GM18907 (cell line): ENCODE measurements around the gene BUB1.
"Not testable (repeated sequence)": the region's sequence is repeated elsewhere in the genome, so short reads cannot be mapped to it uniquely, and the experiment has no call there.

Experiments used
- ATAC-seq: cut with Tn5 transposase; IDR thresholded peaks from one replicate; pipeline ENCODE4 v1.9.1; 2021; ENCODE audit warnings: mild to moderate bottlenecking, moderate library complexity; ENCODE audit not compliant: unreplicated experiment

The BUB1 gene

GRCh38 chr2:110659248-110659647, 18.6 kb downstream of the BUB1 start:
- ATAC-seq = no peak

GRCh38 chr2:110657724-110658305, 20.0 kb downstream of the BUB1 start:
- ATAC-seq = peak; percentile 80

- no peak for ATAC-seq
Measured at GRCh38 chr2:110655701-110656100, 22.2 kb downstream of the BUB1 start.

- no peak for ATAC-seq
Measured at GRCh38 chr2:110653861-110654260, 24.0 kb downstream of the BUB1 start.

GRCh38 chr2:110650346-110650745, 27.5 kb downstream of the BUB1 start:
- ATAC-seq = no peak

GRCh38 chr2:110647777-110648176, 30.1 kb downstream of the BUB1 start:
- ATAC-seq = no peak

- no peak for ATAC-seq
Measured at GRCh38 chr2:110645616-110646015, 32.2 kb downstream of the BUB1 start.

GRCh38 chr2:110644357-110644756, 33.5 kb downstream of the BUB1 start:
- ATAC-seq = no peak

- no peak for ATAC-seq
Measured at GRCh38 chr2:110642360-110642759, 35.5 kb downstream of the BUB1 start.

GRCh38 chr2:110639972-110640371, 37.9 kb downstream of the BUB1 start:
- no peak for ATAC-seq

GRCh38 chr2:110638952-110639695, 38.7 kb downstream of the BUB1 start:
- ATAC-seq = no peak

GRCh38 chr2:110638004-110638403, 39.9 kb downstream of the BUB1 start:
- no peak for ATAC-seq

- ATAC-seq = no peak
Measured at GRCh38 chr2:110637093-110637492, 40.8 kb downstream of the BUB1 start.

GRCh38 chr2:110635949-110636628, 41.8 kb downstream of the BUB1 start:
- not testable (repeated sequence) for ATAC-seq

GRCh38 chr2:110627348-110627747, 50.5 kb downstream of the BUB1 start:
- not testable (repeated sequence) for ATAC-seq

GRCh38 chr2:110619326-110619939, 58.4 kb downstream of the BUB1 start:
- not testable (repeated sequence) for ATAC-seq

- ATAC-seq = not testable (repeated sequence)
Measured at GRCh38 chr2:110613927-110614326, 63.9 kb downstream of the BUB1 start.

GRCh38 chr2:110610613-110611250, 67.1 kb downstream of the BUB1 start:
- ATAC-seq = not testable (repeated sequence)

- ATAC-seq = not testable (repeated sequence)
Measured at GRCh38 chr2:110609843-110610612, 67.8 kb downstream of the BUB1 start.

GRCh38 chr2:110608788-110609502, 68.9 kb downstream of the BUB1 start:
- ATAC-seq = not testable (repeated sequence)
